ENCODE measurements around the gene RASL12.
"Not testable (repeated sequence)": the region's sequence is repeated elsewhere in the genome, so short reads cannot be mapped to it uniquely, and the experiment has no call there.

RASL12 gene

GRCh38 chr15:65051266-65051665 lies 16.5 kb downstream of the RASL12 start:
- no peak for DNase-seq
- H3K27me3 Mint-ChIP-seq: peaks cover 0 to 7% of the 10 kb centered on the region in 2 donors
- no peaks in the 10 kb centered on the region for H3K9me3 Mint-ChIP-seq
- no peak for ATAC-seq (replicated peaks)
- H3K27ac Mint-ChIP-seq: no peak overlapping the region
- peaks cover 11% of the 10 kb centered on the region for H3K36me3 Mint-ChIP-seq (ENCODE audit: insufficient read depth)
- peaks cover 12 to 14% of the 10 kb centered on the region in 2 donors for H3K4me1 Mint-ChIP-seq (ENCODE audit: low read depth in 2 of 2)
- no peak overlapping the region for H3K4me3 Mint-ChIP-seq

- H3K36me3 Mint-ChIP-seq (ENCODE audit: insufficient read depth): peaks cover 11% of the 10 kb centered on the region
- peaks cover 9 to 14% of the 10 kb centered on the region in 2 donors for H3K4me1 Mint-ChIP-seq (ENCODE audit: low read depth in 2 of 2)
- H3K9me3 Mint-ChIP-seq: no peaks in the 10 kb centered on the region
These were observed 17.5 kb downstream of the RASL12 start for GRCh38 chr15:65050270-65050669.

GRCh38 chr15:65049418-65049840 lies 18.4 kb downstream of the RASL12 start:
- H3K4me3 Mint-ChIP-seq: peak overlapping the region; percentile 73 to 74
- peak; percentile 99 for ATAC-seq (replicated peaks)
- peaks cover 7 to 14% of the 10 kb centered on the region in 2 donors for H3K27me3 Mint-ChIP-seq
- H3K9me3 Mint-ChIP-seq: no peaks in the 10 kb centered on the region
- peaks cover 9 to 14% of the 10 kb centered on the region in 2 donors for H3K4me1 Mint-ChIP-seq (ENCODE audit: low read depth in 2 of 2)
- H3K36me3 Mint-ChIP-seq (ENCODE audit: insufficient read depth): peaks cover 11% of the 10 kb centered on the region
- DNase-seq: peak; percentile 74 to 75 (median 74)
- peak overlapping the region; percentile 19 to 85 for H3K27ac Mint-ChIP-seq

More at GRCh38 chr15:65050270-65050669, 17.5 kb downstream of the RASL12 start:
- Mint-ChIP-seq H3K27me3 (peaks cover 3 to 6% of the 10 kb centered on the region in 2 donors), H3K27ac (peak overlapping the region in 1 of 2 donors; percentile 85), H3K4me3 (peak overlapping the region; percentile 73 to 74)
- ATAC-seq (replicated peaks) (no peak), DNase-seq (no peak)

GRCh38 chr15:65048241-65048640 lies 19.6 kb downstream of the RASL12 start:
- no peak overlapping the region for H3K4me3 Mint-ChIP-seq
- no peak for ATAC-seq (replicated peaks)
- H3K27ac Mint-ChIP-seq: no peak overlapping the region
- H3K36me3 Mint-ChIP-seq (ENCODE audit: insufficient read depth): peaks cover 11% of the 10 kb centered on the region
- no peak for DNase-seq
- no peaks in the 10 kb centered on the region for H3K9me3 Mint-ChIP-seq
- H3K27me3 Mint-ChIP-seq: peaks cover 7 to 14% of the 10 kb centered on the region in 2 donors
- H3K4me1 Mint-ChIP-seq (ENCODE audit: low read depth in 2 of 2): peaks cover 9 to 14% of the 10 kb centered on the region in 2 donors

- peaks cover 7 to 25% of the 10 kb centered on the region in 2 donors for H3K27me3 Mint-ChIP-seq
- DNase-seq: no peak
- no peak within 1 kb of the TSS for H3K4me3 Mint-ChIP-seq
- H3K36me3 Mint-ChIP-seq (ENCODE audit: insufficient read depth): peaks cover 9% of the 10 kb centered on the region
- H3K27ac Mint-ChIP-seq: no peak within 1 kb of the TSS
- no peak for ATAC-seq (replicated peaks)
- H3K4me1 Mint-ChIP-seq (ENCODE audit: low read depth in 2 of 2): peaks cover 7 to 10% of the 10 kb centered on the region in 2 donors
- no peaks in the 10 kb centered on the region for H3K9me3 Mint-ChIP-seq
These were observed 22.9 kb downstream of the RASL12 start, which contains the start of gene SLC51B for GRCh38 chr15:65044724-65045481. Gene SLC51B, plus strand, starts transcription at chr15:65045387. Its CDS starts 4,618 bp downstream, at chr15:65050005.

- peaks cover 7 to 25% of the 10 kb centered on the region in 2 donors for H3K27me3 Mint-ChIP-seq
- DNase-seq; H3K4me3 Mint-ChIP-seq; H3K36me3 Mint-ChIP-seq (ENCODE audit: insufficient read depth); H3K4me1 Mint-ChIP-seq (ENCODE audit: low read depth in 2 of 2); H3K27ac Mint-ChIP-seq; ATAC-seq (replicated peaks); H3K9me3 Mint-ChIP-seq: not testable (repeated sequence)
These were observed 23.6 kb downstream of the RASL12 start for GRCh38 chr15:65044218-65044617.

GRCh38 chr15:65042776-65043327 lies 24.9 kb downstream of the RASL12 start:
- DNase-seq (no peak), ATAC-seq (replicated peaks) (no peak)
- H3K27ac Mint-ChIP-seq: no peak overlapping the region
- peaks cover 7 to 25% of the 10 kb centered on the region in 2 donors for H3K27me3 Mint-ChIP-seq
- H3K4me3 Mint-ChIP-seq: no peak overlapping the region
- H3K9me3 Mint-ChIP-seq: no peaks in the 10 kb centered on the region
- no peaks in the 10 kb centered on the region for H3K36me3 Mint-ChIP-seq (ENCODE audit: insufficient read depth)
- no peaks in the 10 kb centered on the region for H3K4me1 Mint-ChIP-seq (ENCODE audit: low read depth in 2 of 2)

- H3K27ac Mint-ChIP-seq: no peak overlapping the region
- H3K9me3 Mint-ChIP-seq: no peaks in the 10 kb centered on the region
- peaks cover 7 to 25% of the 10 kb centered on the region in 2 donors for H3K27me3 Mint-ChIP-seq
- no peaks in the 10 kb centered on the region for H3K4me1 Mint-ChIP-seq (ENCODE audit: low read depth in 2 of 2)
- H3K36me3 Mint-ChIP-seq (ENCODE audit: insufficient read depth): no peaks in the 10 kb centered on the region
- DNase-seq (no peak), ATAC-seq (replicated peaks) (no peak)
- H3K4me3 Mint-ChIP-seq: no peak overlapping the region
These were observed 26.0 kb downstream of the RASL12 start for GRCh38 chr15:65041787-65042186.

GRCh38 chr15:65040461-65040860 lies 27.3 kb downstream of the RASL12 start:
- no peak overlapping the region for H3K27ac Mint-ChIP-seq
- H3K4me3 Mint-ChIP-seq: no peak overlapping the region
- no peaks in the 10 kb centered on the region for H3K4me1 Mint-ChIP-seq (ENCODE audit: low read depth in 2 of 2)
- ATAC-seq (replicated peaks) (no peak), DNase-seq (no peak)
- no peaks in the 10 kb centered on the region for H3K36me3 Mint-ChIP-seq (ENCODE audit: insufficient read depth)
- H3K27me3 Mint-ChIP-seq: peaks cover 6 to 21% of the 10 kb centered on the region in 2 donors
- no peaks in the 10 kb centered on the region for H3K9me3 Mint-ChIP-seq

GRCh38 chr15:65038836-65039235 lies 29.0 kb downstream of the RASL12 start:
- Mint-ChIP-seq H3K4me1 (ENCODE audit: low read depth in 2 of 2) (peaks cover 0 to under 1% of the 10 kb centered on the region in 2 donors), H3K27ac (no peak overlapping the region), H3K27me3 (peaks cover 0 to 12% of the 10 kb centered on the region in 2 donors), H3K9me3 (no peaks in the 10 kb centered on the region), H3K4me3 (no peak overlapping the region), H3K36me3 (ENCODE audit: insufficient read depth) (no peaks in the 10 kb centered on the region)
- ATAC-seq (replicated peaks) (no peak), DNase-seq (no peak)

GRCh38 chr15:65038428-65038827 lies 29.4 kb downstream of the RASL12 start:
- ATAC-seq (replicated peaks) (no peak), DNase-seq (no peak)
- H3K27ac Mint-ChIP-seq: no peak overlapping the region
- H3K27me3 Mint-ChIP-seq: peaks cover 0 to 13% of the 10 kb centered on the region in 2 donors
- no peak overlapping the region for H3K4me3 Mint-ChIP-seq
- H3K4me1 Mint-ChIP-seq (ENCODE audit: low read depth in 2 of 2): peaks cover 2 to 5% of the 10 kb centered on the region in 2 donors
- H3K36me3 Mint-ChIP-seq (ENCODE audit: insufficient read depth): no peaks in the 10 kb centered on the region
- no peaks in the 10 kb centered on the region for H3K9me3 Mint-ChIP-seq

GRCh38 chr15:65037309-65037708 lies 30.5 kb downstream of the RASL12 start:
- Mint-ChIP-seq H3K27me3 (peaks cover 0 to 15% of the 10 kb centered on the region in 2 donors), H3K36me3 (ENCODE audit: insufficient read depth) (no peaks in the 10 kb centered on the region), H3K27ac (no peak overlapping the region), H3K9me3 (no peaks in the 10 kb centered on the region), H3K4me1 (ENCODE audit: low read depth in 2 of 2) (peaks cover 6 to 9% of the 10 kb centered on the region in 2 donors), H3K4me3 (no peak overlapping the region)
- no peak for ATAC-seq (replicated peaks)
- no peak for DNase-seq

- Mint-ChIP-seq H3K4me1 (ENCODE audit: low read depth in 2 of 2) (peaks cover 6 to 9% of the 10 kb centered on the region in 2 donors), H3K4me3 (no peak overlapping the region), H3K27ac (no peak overlapping the region), H3K27me3 (peaks cover 0 to 26% of the 10 kb centered on the region in 2 donors), H3K36me3 (ENCODE audit: insufficient read depth) (peaks cover 5% of the 10 kb centered on the region), H3K9me3 (no peaks in the 10 kb centered on the region)
- ATAC-seq (replicated peaks) (no peak), DNase-seq (no peak)
These were observed 33.1 kb downstream of the RASL12 start for GRCh38 chr15:65034719-65035118.

Data from effector memory CD8-positive, alpha-beta T cell (primary cell).